GM23338 (cell line): ENCODE data around the gene GRAMD4. TPM values are rescaled to one million over a fixed set of nuclear protein-coding genes. Genes with fewer than 3 reads are reported as not detected.

Experiments
- ATAC-seq: fragments of 200-7000 bp; cut with Tn5 transposase; 3 replicates; pipeline ENCODE4 v1.9.1; 2020
- DNase-seq: peaks from one replicate; pipeline ENCODE4 v3.0.0-alpha.2; 2015; ENCODE audit warnings: low spot score
- H2AFZ ChIP-seq: fragments of 200-600 bp; sonication (generic); 2 replicates; pipeline ENCODE4 v1.8.0; 2016; ENCODE audit warnings: antibody characterized with exemption, mild to moderate bottlenecking, moderate library complexity
- H3F3A ChIP-seq: fragments of 200-600 bp; sonication (generic); replicated peaks from 2 replicates; pipeline ENCODE4 v1.8.0; 2017; ENCODE audit warnings: antibody characterized with exemption, mixed run types, low read depth
- H3K27ac ChIP-seq: fragments of 200-600 bp; sonication (generic); 2 replicates; pipeline ENCODE4 v1.6.1; 2016; ENCODE audit warnings: low read depth
- H3K27me3 ChIP-seq: fragments of 200-600 bp; sonication (generic); 2 replicates; pipeline ENCODE4 v1.8.0; 2016; ENCODE audit warnings: mild to moderate bottlenecking, mixed run types, moderate library complexity; ENCODE audit not compliant: insufficient read depth
- H3K36me3 ChIP-seq: fragments of 200-600 bp; sonication (generic); 2 replicates; pipeline ENCODE4 v1.8.0; 2016; ENCODE audit warnings: mild to moderate bottlenecking; ENCODE audit not compliant: insufficient read depth
- H3K4me1 ChIP-seq: fragments of 200-600 bp; sonication (generic); 2 replicates; pipeline ENCODE4 v1.8.0; 2016; ENCODE audit warnings: mild to moderate bottlenecking, moderate library complexity; ENCODE audit not compliant: insufficient read depth
- H3K4me2 ChIP-seq: fragments of 200-600 bp; sonication (generic); 2 replicates; pipeline ENCODE4 v1.7.1; 2017; ENCODE audit warnings: mixed run types
- H3K4me3 ChIP-seq: fragments of 200-600 bp; sonication (generic); 2 replicates; pipeline ENCODE4 v1.6.1; 2016; ENCODE audit warnings: mixed run types
- H3K79me2 ChIP-seq: fragments of 200-600 bp; sonication (generic); replicated peaks from 2 replicates; pipeline ENCODE4 v1.8.0; 2017; ENCODE audit warnings: mild to moderate bottlenecking; ENCODE audit not compliant: insufficient read depth
- H3K9me2 ChIP-seq: fragments of 200-600 bp; sonication (generic); 2 replicates; pipeline ENCODE4 v1.8.0; 2017; ENCODE audit not compliant: insufficient read depth
- H4K20me1 ChIP-seq: fragments of 200-600 bp; sonication (generic); replicated peaks from 2 replicates; pipeline ENCODE4 v1.8.0; 2017; ENCODE audit warnings: mild to moderate bottlenecking; ENCODE audit not compliant: insufficient read depth
- H3K27ac Mint-ChIP-seq: 2 replicates; pipeline ENCODE4 v1.8.0; 2020; ENCODE audit warnings: inconsistent platforms, mild to moderate bottlenecking, moderate library complexity, mixed read lengths
- H3K27me3 Mint-ChIP-seq: 3 replicates; pipeline ENCODE4 v1.8.0; 2022; ENCODE audit warnings: low read depth, mild to moderate bottlenecking, moderate library complexity, mixed read lengths, inconsistent platforms; ENCODE audit not compliant: insufficient read depth, poor library complexity
- H3K36me3 Mint-ChIP-seq: 3 replicates; pipeline ENCODE4 v1.8.0; 2021; ENCODE audit warnings: low read depth, mild to moderate bottlenecking, inconsistent platforms, moderate library complexity, mixed read lengths
- H3K4me1 Mint-ChIP-seq: 3 replicates; pipeline ENCODE4 v1.8.0; 2020; ENCODE audit warnings: mild to moderate bottlenecking, inconsistent platforms, mixed read lengths
- H3K4me3 Mint-ChIP-seq: 3 replicates; pipeline ENCODE4 v1.8.0; 2021; ENCODE audit warnings: moderate library complexity, mild to moderate bottlenecking, inconsistent platforms, mixed read lengths
- H3K9me3 Mint-ChIP-seq: 3 replicates; pipeline ENCODE4 v1.8.0; 2020; ENCODE audit warnings: moderate library complexity, mild to moderate bottlenecking, inconsistent platforms, mixed read lengths
- CREB1 ChIP-seq: fragments of 250-450 bp; sonication (Bioruptor Pico); IDR thresholded peaks from 2 replicates; pipeline ENCODE4 v1.5.0; 2020; ENCODE audit warnings: low read depth, mild to moderate bottlenecking, moderate library complexity
- CTCF ChIP-seq, 2 experiments: fragments of 200-600 bp in 1 of 2; sonication (generic) in 1 of 2; conservative IDR thresholded peaks; 2 replicates each; pipeline versions ENCODE4 v1.5.1 to v1.6.1; 2016 to 2017; ENCODE audit warnings: antibody characterized with exemption in 2 of 2, low read depth in 2 of 2, mild to moderate bottlenecking in 2 of 2, moderate library complexity in 1 of 2
- EZH2 ChIP-seq: fragments of 200-600 bp; sonication (generic); IDR thresholded peaks from one replicate; pipeline ENCODE4 v1.8.0; 2017; ENCODE audit warnings: antibody characterized with exemption, mild to moderate bottlenecking, low read depth; ENCODE audit not compliant: unreplicated experiment
- EZH2phosphoT487 ChIP-seq: fragments of 200-600 bp; sonication (generic); IDR thresholded peaks from one replicate; pipeline ENCODE4 v1.8.1; 2018; ENCODE audit warnings: antibody characterized with exemption; ENCODE audit not compliant: unreplicated experiment
- JUNB ChIP-seq: IDR thresholded peaks from one replicate; pipeline ENCODE4 v1.6.1; 2016; ENCODE audit warnings: antibody characterized with exemption; ENCODE audit not compliant: unreplicated experiment
- NANOG ChIP-seq: IDR thresholded peaks from 2 replicates; pipeline ENCODE4 v1.6.1; 2016; ENCODE audit warnings: antibody characterized with exemption, borderline replicate concordance
- POLR2AphosphoS5 ChIP-seq: IDR thresholded peaks from 2 replicates; pipeline ENCODE4 v1.6.1; 2016; ENCODE audit warnings: antibody characterized with exemption, low read depth
- STAT1 ChIP-seq: IDR thresholded peaks from one replicate; pipeline ENCODE4 v1.6.1; 2016; ENCODE audit warnings: antibody characterized with exemption; ENCODE audit not compliant: unreplicated experiment
- ZNF114 ChIP-seq: fragments of 250-450 bp; sonication (Bioruptor Pico); IDR thresholded peaks from 2 replicates; pipeline ENCODE4 v1.5.0; 2020; ENCODE audit warnings: mild to moderate bottlenecking, moderate library complexity
- ZNF331 ChIP-seq: fragments of 250-450 bp; sonication (Bioruptor Pico); IDR thresholded peaks from 2 replicates; pipeline ENCODE4 v1.5.0; 2020; ENCODE audit warnings: low read depth, mild to moderate bottlenecking, moderate library complexity
- polyA plus RNA-seq: library from polyadenylated mRNA; unstranded; fragments of >200 nt; fragmentation: Nextera tagmentation; extraction: Ambion mirVana; gene quantifications from 2 replicates; pipeline ENCODE4 v1.2.1, GENCODE V29; 2016
- total RNA-seq: library from RNA; depleted of rRNA; stranded (reverse); fragments of >200 nt; shearing (Covaris generic); gene quantifications from 2 replicates; pipeline ENCODE4 v1.2.3, GENCODE V29; 2014
- TF ChIP-seq, protein P1 (sequence below): IDR thresholded peaks from one replicate; pipeline ENCODE4 v1.6.1; 2018; ENCODE audit warnings: antibody characterized with exemption; ENCODE audit not compliant: unreplicated experiment
- TF ChIP-seq, protein P2 (sequence below): fragments of 250-450 bp; sonication (Bioruptor Pico); IDR thresholded peaks from 2 replicates; pipeline ENCODE4 v1.5.0; 2020; ENCODE audit warnings: mild to moderate bottlenecking, moderate library complexity
- TF ChIP-seq, protein P3 (sequence below): IDR thresholded peaks from 2 replicates; pipeline ENCODE4 v1.6.1; 2016; ENCODE audit warnings: antibody characterized with exemption

Gene GRAMD4
- total and polyA plus RNA-seq, 2 experiments from 2014 or later = 2.7 to 81.8 TPM

DNA sequence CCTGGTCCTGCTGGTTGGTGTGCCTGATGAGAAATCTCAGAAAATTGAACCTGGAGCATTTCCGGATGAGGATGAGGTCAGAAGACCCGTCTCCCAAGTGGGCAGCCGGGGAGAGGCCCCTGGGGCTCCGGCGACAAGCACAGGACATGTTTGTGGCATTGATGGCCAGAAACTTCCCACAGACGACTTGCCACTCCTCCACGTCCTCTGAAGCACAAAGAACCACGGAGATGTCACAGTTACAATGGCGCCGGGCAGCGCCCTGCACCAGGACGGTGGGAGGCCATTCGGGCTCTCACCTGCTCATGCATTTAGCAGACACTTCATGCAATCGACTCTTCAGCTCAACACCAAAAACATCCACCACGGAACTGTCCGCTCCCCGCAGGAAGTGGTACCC, 71.4 kb downstream of the GRAMD4 start:
- H3K27ac Mint-ChIP-seq = no peak overlapping the region
- H3K4me3 Mint-ChIP-seq = no peak overlapping the region

More for the DNA sequence above, 71.4 kb downstream of the GRAMD4 start:
- Mint-ChIP-seq H3K9me3 (no peaks in the 10 kb centered on the region), H3K36me3 (peaks cover 26% of the 10 kb centered on the region), H3K4me1 (peaks cover 3% of the 10 kb centered on the region; the same call in 2 of the 3 replicates), H3K27me3 (peaks cover 2% of the 10 kb centered on the region)
- H3K4me3 ChIP-seq = no peak overlapping the region
- no peak overlapping the region for H3K27ac ChIP-seq
- no peaks in the 10 kb centered on the region for H3K79me2 ChIP-seq
- no peak for TF ChIP-seq ZNF114 (CRISPR knock-in tag)
- no peak for TF ChIP-seq CREB1
- no peak for TF ChIP-seq STAT1
- TF ChIP-seq JUNB = no peak
- no peak for TF ChIP-seq EZH2
- no peak for TF ChIP-seq CTCF (conservative IDR thresholded peaks at IDR 0.05; ENCODE audit: low read depth in 2 of 2)
- TF ChIP-seq POLR2AphosphoS5 = no peak
- TF ChIP-seq, protein P1, sequence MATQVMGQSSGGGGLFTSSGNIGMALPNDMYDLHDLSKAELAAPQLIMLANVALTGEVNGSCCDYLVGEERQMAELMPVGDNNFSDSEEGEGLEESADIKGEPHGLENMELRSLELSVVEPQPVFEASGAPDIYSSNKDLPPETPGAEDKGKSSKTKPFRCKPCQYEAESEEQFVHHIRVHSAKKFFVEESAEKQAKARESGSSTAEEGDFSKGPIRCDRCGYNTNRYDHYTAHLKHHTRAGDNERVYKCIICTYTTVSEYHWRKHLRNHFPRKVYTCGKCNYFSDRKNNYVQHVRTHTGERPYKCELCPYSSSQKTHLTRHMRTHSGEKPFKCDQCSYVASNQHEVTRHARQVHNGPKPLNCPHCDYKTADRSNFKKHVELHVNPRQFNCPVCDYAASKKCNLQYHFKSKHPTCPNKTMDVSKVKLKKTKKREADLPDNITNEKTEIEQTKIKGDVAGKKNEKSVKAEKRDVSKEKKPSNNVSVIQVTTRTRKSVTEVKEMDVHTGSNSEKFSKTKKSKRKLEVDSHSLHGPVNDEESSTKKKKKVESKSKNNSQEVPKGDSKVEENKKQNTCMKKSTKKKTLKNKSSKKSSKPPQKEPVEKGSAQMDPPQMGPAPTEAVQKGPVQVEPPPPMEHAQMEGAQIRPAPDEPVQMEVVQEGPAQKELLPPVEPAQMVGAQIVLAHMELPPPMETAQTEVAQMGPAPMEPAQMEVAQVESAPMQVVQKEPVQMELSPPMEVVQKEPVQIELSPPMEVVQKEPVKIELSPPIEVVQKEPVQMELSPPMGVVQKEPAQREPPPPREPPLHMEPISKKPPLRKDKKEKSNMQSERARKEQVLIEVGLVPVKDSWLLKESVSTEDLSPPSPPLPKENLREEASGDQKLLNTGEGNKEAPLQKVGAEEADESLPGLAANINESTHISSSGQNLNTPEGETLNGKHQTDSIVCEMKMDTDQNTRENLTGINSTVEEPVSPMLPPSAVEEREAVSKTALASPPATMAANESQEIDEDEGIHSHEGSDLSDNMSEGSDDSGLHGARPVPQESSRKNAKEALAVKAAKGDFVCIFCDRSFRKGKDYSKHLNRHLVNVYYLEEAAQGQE = no peak
- TF ChIP-seq, protein P2, sequence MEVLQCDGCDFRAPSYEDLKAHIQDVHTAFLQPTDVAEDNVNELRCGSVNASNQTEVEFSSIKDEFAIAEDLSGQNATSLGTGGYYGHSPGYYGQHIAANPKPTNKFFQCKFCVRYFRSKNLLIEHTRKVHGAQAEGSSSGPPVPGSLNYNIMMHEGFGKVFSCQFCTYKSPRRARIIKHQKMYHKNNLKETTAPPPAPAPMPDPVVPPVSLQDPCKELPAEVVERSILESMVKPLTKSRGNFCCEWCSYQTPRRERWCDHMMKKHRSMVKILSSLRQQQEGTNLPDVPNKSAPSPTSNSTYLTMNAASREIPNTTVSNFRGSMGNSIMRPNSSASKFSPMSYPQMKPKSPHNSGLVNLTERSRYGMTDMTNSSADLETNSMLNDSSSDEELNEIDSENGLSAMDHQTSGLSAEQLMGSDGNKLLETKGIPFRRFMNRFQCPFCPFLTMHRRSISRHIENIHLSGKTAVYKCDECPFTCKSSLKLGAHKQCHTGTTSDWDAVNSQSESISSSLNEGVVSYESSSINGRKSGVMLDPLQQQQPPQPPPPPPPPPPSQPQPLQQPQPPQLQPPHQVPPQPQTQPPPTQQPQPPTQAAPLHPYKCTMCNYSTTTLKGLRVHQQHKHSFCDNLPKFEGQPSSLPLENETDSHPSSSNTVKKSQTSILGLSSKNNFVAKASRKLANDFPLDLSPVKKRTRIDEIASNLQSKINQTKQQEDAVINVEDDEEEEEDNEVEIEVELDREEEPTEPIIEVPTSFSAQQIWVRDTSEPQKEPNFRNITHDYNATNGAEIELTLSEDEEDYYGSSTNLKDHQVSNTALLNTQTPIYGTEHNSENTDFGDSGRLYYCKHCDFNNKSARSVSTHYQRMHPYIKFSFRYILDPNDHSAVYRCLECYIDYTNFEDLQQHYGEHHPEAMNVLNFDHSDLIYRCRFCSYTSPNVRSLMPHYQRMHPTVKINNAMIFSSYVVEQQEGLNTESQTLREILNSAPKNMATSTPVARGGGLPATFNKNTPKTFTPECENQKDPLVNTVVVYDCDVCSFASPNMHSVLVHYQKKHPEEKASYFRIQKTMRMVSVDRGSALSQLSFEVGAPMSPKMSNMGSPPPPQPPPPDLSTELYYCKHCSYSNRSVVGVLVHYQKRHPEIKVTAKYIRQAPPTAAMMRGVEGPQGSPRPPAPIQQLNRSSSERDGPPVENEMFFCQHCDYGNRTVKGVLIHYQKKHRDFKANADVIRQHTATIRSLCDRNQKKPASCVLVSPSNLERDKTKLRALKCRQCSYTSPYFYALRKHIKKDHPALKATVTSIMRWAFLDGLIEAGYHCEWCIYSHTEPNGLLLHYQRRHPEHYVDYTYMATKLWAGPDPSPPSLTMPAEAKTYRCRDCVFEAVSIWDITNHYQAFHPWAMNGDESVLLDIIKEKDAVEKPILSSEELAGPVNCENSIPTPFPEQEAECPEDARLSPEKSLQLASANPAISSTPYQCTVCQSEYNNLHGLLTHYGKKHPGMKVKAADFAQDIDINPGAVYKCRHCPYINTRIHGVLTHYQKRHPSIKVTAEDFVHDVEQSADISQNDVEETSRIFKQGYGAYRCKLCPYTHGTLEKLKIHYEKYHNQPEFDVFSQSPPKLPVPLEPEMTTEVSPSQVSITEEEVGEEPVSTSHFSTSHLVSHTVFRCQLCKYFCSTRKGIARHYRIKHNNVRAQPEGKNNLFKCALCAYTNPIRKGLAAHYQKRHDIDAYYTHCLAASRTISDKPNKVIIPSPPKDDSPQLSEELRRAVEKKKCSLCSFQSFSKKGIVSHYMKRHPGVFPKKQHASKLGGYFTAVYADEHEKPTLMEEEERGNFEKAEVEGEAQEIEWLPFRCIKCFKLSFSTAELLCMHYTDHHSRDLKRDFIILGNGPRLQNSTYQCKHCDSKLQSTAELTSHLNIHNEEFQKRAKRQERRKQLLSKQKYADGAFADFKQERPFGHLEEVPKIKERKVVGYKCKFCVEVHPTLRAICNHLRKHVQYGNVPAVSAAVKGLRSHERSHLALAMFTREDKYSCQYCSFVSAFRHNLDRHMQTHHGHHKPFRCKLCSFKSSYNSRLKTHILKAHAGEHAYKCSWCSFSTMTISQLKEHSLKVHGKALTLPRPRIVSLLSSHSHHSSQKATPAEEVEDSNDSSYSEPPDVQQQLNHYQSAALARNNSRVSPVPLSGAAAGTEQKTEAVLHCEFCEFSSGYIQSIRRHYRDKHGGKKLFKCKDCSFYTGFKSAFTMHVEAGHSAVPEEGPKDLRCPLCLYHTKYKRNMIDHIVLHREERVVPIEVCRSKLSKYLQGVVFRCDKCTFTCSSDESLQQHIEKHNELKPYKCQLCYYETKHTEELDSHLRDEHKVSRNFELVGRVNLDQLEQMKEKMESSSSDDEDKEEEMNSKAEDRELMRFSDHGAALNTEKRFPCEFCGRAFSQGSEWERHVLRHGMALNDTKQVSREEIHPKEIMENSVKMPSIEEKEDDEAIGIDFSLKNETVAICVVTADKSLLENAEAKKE = no peak
- no peak for TF ChIP-seq NANOG
- no peak for TF ChIP-seq EZH2phosphoT487
- TF ChIP-seq, protein P3, sequence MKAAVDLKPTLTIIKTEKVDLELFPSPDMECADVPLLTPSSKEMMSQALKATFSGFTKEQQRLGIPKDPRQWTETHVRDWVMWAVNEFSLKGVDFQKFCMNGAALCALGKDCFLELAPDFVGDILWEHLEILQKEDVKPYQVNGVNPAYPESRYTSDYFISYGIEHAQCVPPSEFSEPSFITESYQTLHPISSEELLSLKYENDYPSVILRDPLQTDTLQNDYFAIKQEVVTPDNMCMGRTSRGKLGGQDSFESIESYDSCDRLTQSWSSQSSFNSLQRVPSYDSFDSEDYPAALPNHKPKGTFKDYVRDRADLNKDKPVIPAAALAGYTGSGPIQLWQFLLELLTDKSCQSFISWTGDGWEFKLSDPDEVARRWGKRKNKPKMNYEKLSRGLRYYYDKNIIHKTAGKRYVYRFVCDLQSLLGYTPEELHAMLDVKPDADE = no peak
- TF ChIP-seq ZNF331 (CRISPR knock-in tag) = no peak
- H3K4me1 ChIP-seq = no peaks in the 10 kb centered on the region
- H3K36me3 ChIP-seq = peaks cover 3% of the 10 kb centered on the region; the same call in 1 of the 2 replicates
- DNase-seq (no peak), ATAC-seq (no peak)
- no peak overlapping the region for H2AFZ ChIP-seq
- H3K4me2 ChIP-seq = no peak overlapping the region
- H3K27me3 ChIP-seq = no peaks in the 10 kb centered on the region
- no peaks in the 10 kb centered on the region for H3K9me2 ChIP-seq
- H3F3A ChIP-seq = no peaks in the 10 kb centered on the region
- no peaks in the 10 kb centered on the region; the same call in 1 of the 2 replicates for H4K20me1 ChIP-seq
